Lung microvascular endothelial cell (primary cell): Measurements from ENCODE around the gene HEXA. TPM values are rescaled to one million over a fixed set of nuclear protein-coding genes. Genes with fewer than 3 reads are reported as not detected.

Experiments used
- DNase-seq, 2 donors: peaks; one replicate each; pipeline versions ENCODE4 v3.0.0 to v3.0.0-alpha.2; 2010; ENCODE audit warnings: low read depth in 2 of 2
- total RNA-seq: library from RNA; depleted of rRNA; stranded (reverse); fragments of >200 nt; gene quantifications from 2 replicates; pipeline ENCODE4 v1.2.1, GENCODE V29; 2014

Gene HEXA
- total RNA-seq, 1 donor from 2014 or later: 62.3 TPM

DNA sequence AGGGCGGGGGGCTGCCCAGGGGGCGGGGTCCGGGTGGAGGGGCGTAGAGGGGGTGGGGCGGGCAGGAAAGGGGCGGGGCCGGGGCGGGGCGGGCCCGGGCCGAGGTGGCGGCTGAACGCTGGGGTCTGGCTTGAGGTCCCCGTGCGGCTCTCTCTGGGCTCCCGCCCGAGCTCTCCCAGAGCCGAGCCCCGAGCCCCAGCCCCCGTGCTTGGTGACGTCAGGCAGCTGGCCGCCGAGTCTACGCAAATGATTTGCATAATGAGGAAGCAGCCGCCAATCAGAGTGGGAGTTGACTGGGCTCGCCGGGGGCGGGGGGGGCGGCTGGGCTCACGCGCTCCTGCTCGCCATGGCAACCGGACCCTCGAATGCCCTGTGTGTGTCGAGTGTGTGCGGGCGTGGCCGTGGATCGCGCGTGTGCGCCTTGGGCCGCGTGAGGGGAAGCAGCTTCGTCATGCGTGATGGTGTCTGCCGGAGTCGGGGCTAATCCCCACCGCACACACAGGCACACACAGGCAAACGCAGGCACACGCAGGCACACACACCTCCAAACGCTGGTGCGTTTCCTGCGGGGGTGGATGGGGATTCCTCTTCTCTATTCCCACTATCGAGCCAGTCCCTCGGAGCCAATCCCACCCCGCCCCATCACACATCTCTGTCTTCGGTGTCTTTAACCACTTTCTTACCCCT, 55.7 kb downstream of the HEXA start, which contains the start of gene CELF6:
TSS of gene CELF6 (minus strand) at position 173 of the 687 bp plus-strand sequence. CDS start 283 bp downstream, outside the sequence.
- DNase-seq: peak; percentile 79 to 82

DNA sequence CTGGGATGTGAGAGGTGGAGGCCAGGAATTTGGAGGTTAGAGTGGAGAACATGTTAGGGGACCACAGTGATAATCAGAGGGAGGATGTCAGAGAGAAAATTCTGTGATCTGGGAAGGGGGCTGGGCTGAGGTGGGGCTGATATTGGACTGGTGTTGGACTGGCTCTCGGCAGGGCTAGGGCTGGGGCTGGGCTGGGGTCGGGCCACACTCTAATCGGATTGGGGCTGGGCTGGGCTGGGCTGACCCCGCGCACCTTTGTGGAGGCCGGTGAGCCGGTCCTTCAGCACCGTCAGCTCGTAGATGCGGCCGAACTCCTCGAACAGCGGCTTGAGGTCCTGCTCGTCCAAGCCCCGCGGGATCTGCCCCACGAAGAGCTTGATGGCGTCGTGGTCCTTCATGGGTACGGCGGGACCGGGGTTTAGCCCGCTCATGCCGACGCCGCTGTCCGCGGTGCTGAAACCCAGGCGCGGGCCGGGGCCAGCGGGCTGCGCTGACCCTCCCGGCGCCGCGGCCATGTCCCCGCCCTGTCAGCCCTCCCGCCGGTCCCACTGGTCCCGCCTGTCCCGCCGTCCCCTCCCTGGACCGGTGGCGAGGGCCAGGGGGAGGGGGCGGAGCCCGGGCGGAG, 56.3 kb downstream of the HEXA start:
- DNase-seq: peak; percentile 66 to 79

DNA sequence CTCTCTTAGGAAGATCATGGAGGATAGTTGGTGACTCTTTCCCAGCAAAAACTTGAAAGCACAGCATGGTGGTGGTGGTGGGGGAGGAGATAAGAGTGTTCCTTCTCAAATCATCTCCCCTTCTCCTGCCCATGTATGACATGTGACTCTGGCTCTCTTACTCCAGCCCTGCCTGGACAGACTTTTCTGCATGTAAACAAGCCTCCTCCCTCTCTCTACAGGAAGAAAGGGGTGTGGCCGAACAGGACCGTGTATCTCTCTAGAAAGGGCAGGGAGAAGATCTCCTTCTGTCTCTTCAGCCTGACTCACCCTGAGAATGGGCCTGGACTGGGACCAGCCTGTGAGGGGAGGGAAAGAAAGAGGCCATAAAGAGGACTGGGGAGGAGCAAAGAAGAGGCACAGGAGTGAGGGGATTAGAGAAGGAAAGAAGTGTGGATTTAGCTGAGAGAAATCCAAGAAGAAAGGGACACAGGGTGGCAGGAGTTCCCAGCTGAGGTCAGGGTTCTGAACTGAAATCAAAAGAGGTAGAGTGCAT, 57.3 kb downstream of the HEXA start:
- no peak for DNase-seq

DNA sequence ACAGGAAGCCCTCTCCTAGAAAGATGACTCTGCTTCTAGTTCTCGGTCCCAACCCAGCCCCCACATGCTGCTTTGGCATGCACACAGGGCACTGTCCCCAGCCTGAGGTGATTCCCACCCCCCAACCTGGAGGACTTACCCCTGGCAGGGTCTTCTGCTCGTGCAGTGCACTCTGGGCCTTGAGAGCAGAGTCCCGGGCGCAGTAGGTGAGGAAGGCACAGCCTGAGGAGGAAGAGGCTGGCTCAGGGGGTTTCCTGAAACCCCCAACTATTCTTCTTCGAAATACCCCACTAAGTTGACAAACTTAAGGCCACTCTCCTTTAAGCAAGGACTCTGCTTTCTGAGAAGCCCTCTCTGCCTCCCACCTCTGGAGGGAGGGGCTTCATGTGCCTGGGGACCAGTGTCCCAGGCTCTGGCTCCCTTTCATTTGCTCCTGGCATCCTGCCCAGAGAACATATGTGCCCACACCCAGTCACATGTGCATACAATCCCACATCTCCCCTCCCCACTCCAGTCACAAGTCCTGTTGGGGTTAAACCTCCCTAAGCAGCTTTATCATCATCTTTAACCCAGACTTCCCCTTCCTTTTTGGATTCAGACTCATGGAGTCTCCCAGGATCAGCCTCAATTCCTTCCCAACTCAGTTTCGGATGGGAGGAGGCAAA, 60.0 kb downstream of the HEXA start:
- DNase-seq: no peak

DNA sequence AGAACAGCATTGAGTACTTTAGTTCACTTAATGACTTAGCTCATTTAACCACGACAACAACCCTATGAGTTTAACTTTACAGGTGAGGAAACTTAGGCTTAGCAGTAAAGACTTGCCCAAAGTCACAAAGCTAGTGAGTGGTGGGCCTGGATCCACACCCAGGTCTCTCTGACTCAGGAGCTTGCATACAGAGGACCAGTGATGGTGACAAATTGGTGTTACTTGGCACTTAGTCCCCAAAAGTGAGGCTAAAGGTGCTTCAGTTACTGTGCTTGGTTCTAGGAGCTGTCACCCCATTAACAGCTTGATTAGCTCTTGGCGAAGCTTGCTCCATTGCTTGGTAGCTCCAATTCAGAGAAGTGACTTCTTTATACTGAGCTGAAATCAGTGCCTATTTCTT, 61.9 kb downstream of the HEXA start:
- no peak for DNase-seq

DNA sequence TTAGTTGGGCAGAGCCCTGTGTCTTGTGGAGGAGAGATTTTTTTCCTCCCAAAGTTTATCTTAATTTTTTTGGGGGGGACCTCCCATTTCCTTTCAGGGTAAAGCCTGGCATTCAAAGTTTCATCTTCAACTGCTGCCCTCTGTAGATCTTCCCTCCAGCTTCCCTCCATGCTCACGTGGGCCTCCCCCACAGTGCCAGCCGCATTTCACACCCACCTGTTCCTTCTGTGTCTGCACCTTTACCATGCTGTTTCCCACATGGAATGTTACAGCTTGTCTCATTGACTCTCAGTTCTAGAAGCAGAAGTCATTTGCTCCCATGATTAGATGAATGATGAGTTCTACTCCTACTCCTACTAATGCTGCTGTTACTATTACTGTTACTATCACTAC, 62.4 kb downstream of the HEXA start:
- DNase-seq: no peak

DNA sequence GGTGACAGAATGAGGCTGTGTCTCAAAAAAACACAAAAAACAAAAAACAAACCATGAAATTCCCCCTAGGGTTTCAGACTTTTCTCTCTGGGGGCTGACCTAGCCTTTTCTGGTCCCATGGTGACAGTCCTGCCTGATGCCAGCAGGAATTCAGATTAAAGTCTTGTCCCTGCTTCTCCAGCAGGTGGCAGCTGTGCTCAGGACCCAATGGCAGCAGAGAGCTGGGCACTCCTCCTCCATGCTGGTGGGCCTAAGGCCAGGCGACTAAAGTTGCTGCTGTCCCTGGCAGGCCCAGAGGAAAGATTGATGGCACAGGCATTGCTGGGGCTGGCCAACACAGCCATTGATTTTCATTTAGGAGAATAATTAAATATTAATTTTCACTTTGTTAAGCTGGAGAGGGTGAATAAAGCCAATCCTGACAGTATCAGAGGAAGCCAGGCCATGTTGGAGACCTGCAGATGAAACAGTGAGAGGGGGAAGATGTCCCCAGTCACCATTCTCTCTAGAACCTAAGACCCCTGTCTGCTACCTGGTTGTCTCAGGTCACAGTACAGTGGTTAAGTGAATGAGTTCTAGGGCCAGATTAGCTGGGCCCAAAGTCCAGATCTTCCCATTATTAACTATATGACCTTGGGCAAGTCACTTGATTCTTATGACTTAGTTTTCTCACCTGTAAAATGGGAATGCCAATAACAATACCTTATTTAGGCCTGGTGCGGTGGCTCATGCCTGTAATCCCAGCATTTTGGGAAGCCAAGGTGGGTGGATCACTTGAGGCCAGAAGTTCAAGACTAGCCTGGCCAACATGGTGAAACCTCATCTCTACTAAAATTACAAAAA, 63.0 kb downstream of the HEXA start:
- DNase-seq: peak; percentile 72 to 87

DNA sequence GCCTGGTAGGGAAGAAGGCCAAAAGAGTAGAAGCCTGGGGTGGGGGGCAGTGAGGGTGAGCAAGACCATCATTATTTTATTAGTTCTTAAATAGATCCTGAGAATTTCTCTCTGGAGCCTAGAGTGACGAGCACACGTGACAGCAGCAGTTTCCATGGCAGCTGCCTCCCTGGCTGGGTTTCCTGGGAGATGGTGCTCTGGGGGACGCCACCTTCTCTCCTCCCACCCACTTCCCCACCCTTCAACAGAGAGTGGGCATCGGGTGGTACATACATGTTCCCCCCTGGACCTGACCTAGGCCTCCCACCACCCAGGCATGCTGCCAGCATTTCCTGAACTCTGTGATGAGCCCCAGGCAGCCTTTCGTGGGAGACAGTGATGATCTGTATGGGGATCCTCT, 68.8 kb downstream of the HEXA start:
- no peak for DNase-seq

DNA sequence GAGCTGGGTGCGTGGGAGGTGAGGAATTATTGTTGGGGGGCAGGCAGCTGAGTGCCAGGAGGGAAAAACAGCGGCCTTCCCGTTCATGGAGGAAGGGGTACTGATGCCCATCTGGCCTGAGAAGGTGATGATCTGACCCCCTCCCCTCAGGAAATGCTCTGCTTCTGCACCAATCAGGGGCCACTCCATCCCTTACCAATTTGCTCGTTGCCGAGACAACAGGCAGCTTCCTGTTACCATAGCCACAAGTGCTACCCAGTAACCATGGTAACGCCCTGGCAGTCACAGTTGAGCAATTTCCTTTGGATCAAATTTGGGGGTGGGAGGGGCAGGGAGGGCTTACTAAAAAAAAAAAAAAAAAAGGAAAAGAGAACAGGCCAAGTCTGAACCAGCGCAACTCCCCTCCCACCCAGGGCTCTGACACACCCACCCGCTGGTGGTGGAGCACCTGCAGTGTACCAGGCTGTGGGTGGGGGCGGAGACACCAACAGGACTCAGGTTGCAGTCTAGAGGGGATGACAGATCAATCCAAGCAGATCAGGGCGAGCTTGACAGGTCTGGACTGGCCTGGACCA, 69.5 kb downstream of the HEXA start:
- DNase-seq: peak; percentile 38 to 67

DNA sequence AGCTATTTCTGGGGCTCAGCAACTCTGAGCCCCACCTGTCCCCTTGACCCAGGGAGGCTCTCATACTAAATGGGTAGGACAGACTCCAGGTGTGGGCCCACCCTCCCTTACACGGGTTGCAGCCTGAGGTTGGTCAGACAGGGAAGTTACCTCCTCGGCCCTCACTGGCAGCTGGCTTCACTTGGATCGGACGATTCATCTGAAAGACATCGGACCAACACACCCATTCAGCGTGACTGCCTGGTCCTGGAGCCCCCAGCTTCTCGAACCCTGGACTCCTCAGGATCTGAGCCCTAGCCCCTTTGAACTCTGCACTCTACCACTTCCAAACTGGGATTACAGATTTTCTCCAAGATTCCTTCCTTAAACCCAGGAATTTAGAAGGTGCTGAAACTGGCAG, 71.2 kb downstream of the HEXA start:
- DNase-seq: no peak

DNA sequence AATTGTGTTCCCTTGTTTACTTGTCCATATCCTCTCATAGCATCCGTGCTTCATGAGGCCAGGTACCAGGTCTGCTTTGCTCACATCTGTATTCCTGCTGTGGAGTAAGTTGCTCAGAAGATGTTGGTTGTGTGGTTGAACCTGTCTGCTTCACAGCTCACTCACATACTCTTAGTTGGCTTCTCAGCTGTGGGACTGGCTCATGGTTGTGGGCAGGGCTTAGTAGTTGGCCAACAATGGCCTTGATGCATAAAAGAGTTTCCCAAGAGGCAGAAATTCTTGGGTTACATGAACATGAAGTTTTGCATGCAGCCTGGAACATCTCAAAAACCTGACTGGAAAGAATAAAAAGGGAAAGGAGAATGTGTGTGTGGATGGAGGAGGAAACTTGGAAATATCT, 72.9 kb downstream of the HEXA start:
- no peak for DNase-seq

Other genes with a start within 250 kb of the HEXA start
- under 0.01 TPM in 1 of 2 replicates, not detected in the other for gene GRAMD2A, start 178.2 kb downstream of the HEXA start, total RNA-seq
- 573 and 759 TPM in 2 replicates for gene PKM, start 144.8 kb downstream of the HEXA start, total RNA-seq
- gene PARP6, start 103.5 kb downstream of the HEXA start, total RNA-seq: 6.5 and 17.1 TPM in 2 replicates
- 0.20 TPM in 1 of 2 replicates, not detected in the other for gene CELF6, start 55.9 kb downstream of the HEXA start, total RNA-seq
- gene TMEM202, start 22.3 kb upstream of the HEXA start, total RNA-seq: not detected in 2 replicates
- gene ARIH1, start 98.3 kb upstream of the HEXA start, total RNA-seq: 11.8 and 15.7 TPM in 2 replicates